GM18861 (cell line): ENCODE data around the gene U2AF1L4.
A peak's percentile ranks its signal among the peaks of the same experiment; 100 is the strongest.

Experiments used
- ATAC-seq: cut with Tn5 transposase; IDR thresholded peaks from one replicate; pipeline ENCODE4 v1.9.1; 2021; ENCODE audit not compliant: unreplicated experiment

Gene U2AF1L4

GRCh38 chr19:35714601-35715354 lies 30.4 kb downstream of the U2AF1L4 start:
- ATAC-seq, result no peak

GRCh38 chr19:35713904-35714495 lies 31.2 kb downstream of the U2AF1L4 start:
- ATAC-seq, result no peak

- no peak for ATAC-seq
Measured at GRCh38 chr19:35713506-35713850, 31.7 kb downstream of the U2AF1L4 start.

DNA sequence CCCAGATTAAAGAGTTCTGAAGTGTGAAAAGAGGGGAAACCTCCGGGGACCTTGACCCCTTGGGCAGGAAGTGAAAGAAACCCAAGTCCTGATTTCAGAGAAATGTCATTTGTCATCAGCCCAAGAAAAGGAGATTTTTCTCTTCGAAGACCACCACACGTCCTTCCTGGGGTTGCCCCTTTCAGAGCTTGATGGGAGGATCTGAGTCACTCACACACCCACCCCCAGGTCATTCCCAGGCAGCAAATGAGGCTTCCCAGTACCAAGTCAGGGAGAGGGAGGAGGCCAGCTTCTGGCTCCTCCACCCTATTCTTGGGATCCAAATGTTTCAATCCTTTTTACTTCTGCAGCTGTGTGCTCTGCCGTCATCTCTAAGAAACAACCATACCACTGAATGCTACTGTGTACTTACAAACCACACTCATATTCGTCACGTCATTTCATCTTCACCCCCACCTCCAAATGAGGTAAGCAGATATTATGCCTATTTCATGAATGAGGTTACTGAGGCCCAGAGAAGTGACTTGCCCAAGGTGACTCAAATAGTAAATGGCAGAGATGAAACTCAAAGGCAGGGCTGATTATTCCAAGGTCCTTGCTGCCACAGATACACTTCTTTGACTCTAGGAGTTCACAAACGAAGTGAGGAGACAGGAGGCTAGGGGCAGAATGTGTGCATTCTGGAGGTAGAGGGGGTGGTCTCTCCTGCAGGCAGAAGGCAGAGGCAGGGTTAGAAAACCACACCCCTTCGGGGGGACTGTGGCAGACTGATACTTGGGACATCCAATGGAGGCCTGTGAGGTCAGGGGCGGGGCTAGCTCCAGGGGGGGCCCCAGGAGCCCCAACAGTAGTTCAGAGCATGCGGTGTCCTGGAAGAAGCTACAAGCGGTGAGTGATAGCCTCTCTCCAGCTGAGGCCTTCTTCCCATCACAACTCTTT lies 32.4 kb downstream of the U2AF1L4 start:
- no peak for ATAC-seq

DNA sequence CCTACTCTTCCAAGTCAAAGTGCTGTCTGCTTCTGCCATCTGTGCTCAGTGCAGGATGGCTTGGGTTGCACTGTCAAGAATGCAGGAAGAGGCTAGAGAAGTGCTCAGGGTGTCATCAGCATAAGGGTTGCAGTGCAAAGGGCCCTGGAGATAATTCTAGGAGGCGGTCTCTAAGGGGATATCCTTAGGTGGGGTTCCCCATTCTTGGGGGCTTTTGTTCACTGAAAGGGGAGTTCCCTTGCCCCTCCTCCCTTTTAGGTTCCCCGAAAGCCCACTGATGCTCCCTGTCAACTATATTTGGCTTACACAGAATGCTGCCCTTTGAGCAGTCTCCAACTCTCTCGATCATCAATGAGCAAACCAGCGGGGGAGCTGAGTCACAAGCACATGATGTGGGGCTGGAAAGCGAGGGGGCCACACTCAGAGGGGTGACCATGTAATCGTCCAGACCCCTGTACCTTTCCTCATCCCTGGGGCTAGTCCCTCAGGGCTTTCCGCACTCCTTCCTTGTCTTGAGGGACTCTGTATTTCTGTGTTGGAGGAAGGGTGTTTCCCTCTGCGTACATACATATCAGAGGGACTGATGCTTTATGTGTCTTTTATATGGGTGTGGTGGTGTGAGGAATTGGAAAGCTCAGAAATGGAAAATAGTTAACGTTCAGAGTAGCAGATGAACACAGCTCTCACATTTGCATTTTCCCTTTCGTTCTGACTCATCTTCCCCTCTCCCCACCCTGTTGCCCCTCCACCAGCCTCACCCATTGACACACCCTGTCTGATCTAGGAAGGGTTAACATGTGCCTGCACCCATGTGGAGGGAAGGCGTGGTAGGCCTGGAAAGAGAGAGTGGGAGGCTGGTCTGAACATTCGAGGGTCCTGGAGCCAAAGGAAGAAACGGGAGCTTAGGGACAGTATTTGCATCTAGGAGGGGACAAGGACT lies 34.2 kb downstream of the U2AF1L4 start:
- ATAC-seq, result peak; percentile 26

GRCh38 chr19:35708391-35708790 lies 36.8 kb downstream of the U2AF1L4 start:
- ATAC-seq, result no peak

GRCh38 chr19:35704218-35704617 lies 41.0 kb downstream of the U2AF1L4 start, which contains the start of gene ZBTB32:
Gene ZBTB32 (plus strand): TSS chr19:35704558. CDS start chr19:35714627, 10,069 bp downstream.
- no peak for ATAC-seq

DNA sequence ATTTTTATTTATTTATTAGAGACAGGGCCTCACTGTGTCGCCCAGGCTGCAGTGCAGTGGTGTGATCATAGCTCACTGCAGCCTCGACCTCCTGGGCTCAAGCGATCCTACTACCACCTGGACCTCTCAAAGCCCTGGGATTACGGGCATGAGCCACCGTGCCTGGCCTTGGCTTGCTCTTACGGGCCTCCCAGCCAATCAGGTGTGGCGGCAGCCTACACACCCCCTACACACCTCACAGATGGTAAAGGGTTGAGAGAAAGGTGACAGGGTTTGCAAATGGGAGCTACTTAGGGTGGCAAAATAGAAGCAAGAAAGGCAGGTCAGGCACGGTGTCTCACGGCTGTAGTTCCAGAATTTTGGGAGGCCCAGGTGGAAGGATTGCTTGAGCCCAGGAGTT lies 41.9 kb downstream of the U2AF1L4 start:
- ATAC-seq, result no peak

DNA sequence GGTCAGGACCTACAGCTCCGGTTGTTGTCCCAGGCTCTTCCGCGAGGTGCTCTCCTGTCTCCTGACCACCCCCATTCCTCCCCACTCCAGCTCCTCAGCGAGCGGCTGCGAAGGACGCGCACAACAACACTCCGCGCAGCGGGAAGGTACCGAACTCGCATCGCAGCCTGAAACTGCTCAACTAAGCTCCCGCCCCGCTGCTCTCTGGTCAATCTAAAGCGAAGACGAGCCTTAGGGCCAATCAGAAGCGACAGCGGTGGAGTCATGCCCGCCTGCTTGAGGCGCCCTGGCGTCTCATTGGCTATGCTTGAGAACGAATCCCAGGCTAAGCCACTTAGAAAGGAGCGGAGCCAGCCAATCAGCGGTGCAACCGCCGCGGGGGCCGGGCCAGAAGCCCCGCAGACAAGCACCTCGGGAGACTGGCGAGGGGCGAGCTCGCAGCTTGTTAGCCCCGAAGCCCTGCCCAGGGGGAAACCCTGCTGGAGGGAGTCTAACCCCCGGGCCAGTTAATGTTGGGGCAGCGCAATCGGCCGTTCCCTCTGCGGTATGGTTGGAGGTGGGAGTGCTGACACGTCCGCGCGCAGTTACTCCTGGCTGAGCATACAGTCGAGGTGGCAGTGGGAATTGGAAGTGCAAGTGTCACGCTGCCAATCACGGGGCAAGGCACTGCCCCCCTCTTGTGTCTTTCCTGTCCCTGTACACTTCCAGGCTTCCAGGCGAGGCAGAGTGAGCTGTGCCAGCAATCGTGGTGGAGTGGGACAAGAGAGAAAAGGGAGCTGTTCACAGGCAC lies 42.8 kb downstream of the U2AF1L4 start:
- peak; percentile 95 for ATAC-seq

GRCh38 chr19:35696835-35697234 lies 48.4 kb downstream of the U2AF1L4 start:
- ATAC-seq, result no peak

GRCh38 chr19:35695895-35696422 lies 49.3 kb downstream of the U2AF1L4 start:
- ATAC-seq, result no peak

- peak; percentile 69 for ATAC-seq
Measured at GRCh38 chr19:35693835-35694599, 51.2 kb downstream of the U2AF1L4 start.

- no peak for ATAC-seq
Measured at GRCh38 chr19:35693422-35693821, 51.8 kb downstream of the U2AF1L4 start.
